Measurements from ENCODE around the gene TARP.

GRCh38 chr7:38296059-38296857 lies 22.8 kb upstream of the TARP start:
- no peak for TF ChIP-seq EZH2phosphoT487 (IDR thresholded peaks at IDR 0.05)
- TF ChIP-seq, protein P1, sequence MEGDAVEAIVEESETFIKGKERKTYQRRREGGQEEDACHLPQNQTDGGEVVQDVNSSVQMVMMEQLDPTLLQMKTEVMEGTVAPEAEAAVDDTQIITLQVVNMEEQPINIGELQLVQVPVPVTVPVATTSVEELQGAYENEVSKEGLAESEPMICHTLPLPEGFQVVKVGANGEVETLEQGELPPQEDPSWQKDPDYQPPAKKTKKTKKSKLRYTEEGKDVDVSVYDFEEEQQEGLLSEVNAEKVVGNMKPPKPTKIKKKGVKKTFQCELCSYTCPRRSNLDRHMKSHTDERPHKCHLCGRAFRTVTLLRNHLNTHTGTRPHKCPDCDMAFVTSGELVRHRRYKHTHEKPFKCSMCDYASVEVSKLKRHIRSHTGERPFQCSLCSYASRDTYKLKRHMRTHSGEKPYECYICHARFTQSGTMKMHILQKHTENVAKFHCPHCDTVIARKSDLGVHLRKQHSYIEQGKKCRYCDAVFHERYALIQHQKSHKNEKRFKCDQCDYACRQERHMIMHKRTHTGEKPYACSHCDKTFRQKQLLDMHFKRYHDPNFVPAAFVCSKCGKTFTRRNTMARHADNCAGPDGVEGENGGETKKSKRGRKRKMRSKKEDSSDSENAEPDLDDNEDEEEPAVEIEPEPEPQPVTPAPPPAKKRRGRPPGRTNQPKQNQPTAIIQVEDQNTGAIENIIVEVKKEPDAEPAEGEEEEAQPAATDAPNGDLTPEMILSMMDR (IDR thresholded peaks at IDR 0.05): no peak
- no peak for TF ChIP-seq EZH2 (IDR thresholded peaks at IDR 0.05)
